ENCODE data around the gene MS4A6E. TPM values are rescaled to one million over a fixed set of nuclear protein-coding genes. Genes with fewer than 3 reads are reported as not detected.
A peak's percentile ranks its signal among the peaks of the same experiment; 100 is the strongest.
"Not testable (repeated sequence)": the region's sequence is repeated elsewhere in the genome, so short reads cannot be mapped to it uniquely, and the experiment has no call there.

MS4A6E gene
- polyA plus RNA-seq, 4 donors, result not detected

GRCh38 chr11:60334005-60334620 is 7.1 kb downstream of the MS4A6E start:
- peak in 2 of 4 donors; percentile 8 to 24 for DNase-seq (ENCODE audit: low read depth in 4 of 4, low spot score in 2 of 4)

GRCh38 chr11:60336767-60337391 is 9.8 kb downstream of the MS4A6E start:
- no peak for DNase-seq (ENCODE audit: low read depth in 4 of 4, low spot score in 2 of 4)

- DNase-seq (ENCODE audit: low read depth in 4 of 4, low spot score in 2 of 4), result no peak
These were observed 11.0 kb downstream of the MS4A6E start for GRCh38 chr11:60338053-60338452.

- DNase-seq (ENCODE audit: low read depth in 4 of 4, low spot score in 2 of 4), result no peak
These were observed 12.3 kb downstream of the MS4A6E start for GRCh38 chr11:60339356-60339755.

GRCh38 chr11:60343094-60343704 is 16.1 kb downstream of the MS4A6E start:
- DNase-seq (ENCODE audit: low read depth in 4 of 4, low spot score in 2 of 4), result no peak

DNA sequence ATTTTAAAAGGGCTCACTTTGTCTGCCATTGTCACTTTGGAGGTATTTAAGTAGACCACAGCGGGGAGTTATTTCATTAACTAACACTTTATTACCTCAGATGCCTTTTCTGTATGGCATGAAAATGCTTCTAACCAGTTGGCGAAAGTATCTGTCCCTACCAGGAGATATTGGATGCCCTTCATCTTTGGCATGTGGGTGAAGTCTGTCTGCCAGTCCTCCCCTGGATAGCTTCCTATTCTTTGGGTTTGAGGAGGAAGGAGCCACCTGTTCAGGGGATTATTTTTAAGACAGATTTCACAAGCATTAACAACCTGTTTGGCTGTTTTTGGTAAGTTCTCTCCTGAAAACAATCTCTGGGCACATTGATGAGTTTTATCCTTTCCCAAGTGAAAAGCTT is 17.1 kb downstream of the MS4A6E start:
- DNase-seq (ENCODE audit: low read depth in 4 of 4, low spot score in 2 of 4), result no peak

DNA sequence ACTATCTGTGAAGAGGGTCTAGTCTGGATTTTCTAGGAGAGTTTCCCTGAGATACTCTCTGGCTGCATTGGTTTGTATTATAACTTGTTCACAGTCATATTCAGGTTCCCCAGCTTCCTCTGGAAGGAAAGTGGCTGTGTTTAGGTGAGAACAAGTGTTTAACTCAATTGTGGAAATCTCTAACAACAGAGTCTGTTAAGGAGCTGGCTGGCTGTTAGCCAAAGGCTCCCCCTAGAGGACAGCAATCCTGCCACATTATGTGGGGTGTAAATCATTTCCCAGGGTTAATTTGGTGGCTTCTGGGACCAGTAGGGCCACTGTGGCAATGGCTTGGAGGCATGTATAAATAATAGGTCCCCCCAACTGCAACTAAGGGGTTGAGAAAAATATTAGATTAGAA is 18.4 kb downstream of the MS4A6E start:
- no peak for DNase-seq (ENCODE audit: low read depth in 4 of 4, low spot score in 2 of 4)

- no peak for DNase-seq (ENCODE audit: low read depth in 4 of 4, low spot score in 2 of 4)
These were observed 20.2 kb downstream of the MS4A6E start for GRCh38 chr11:60347084-60347797.

GRCh38 chr11:60348116-60348515 is 21.1 kb downstream of the MS4A6E start:
- no peak for DNase-seq (ENCODE audit: low read depth in 4 of 4, low spot score in 2 of 4)

GRCh38 chr11:60349990-60350389 is 22.9 kb downstream of the MS4A6E start:
- DNase-seq (ENCODE audit: low read depth in 4 of 4, low spot score in 2 of 4), result no peak

DNA sequence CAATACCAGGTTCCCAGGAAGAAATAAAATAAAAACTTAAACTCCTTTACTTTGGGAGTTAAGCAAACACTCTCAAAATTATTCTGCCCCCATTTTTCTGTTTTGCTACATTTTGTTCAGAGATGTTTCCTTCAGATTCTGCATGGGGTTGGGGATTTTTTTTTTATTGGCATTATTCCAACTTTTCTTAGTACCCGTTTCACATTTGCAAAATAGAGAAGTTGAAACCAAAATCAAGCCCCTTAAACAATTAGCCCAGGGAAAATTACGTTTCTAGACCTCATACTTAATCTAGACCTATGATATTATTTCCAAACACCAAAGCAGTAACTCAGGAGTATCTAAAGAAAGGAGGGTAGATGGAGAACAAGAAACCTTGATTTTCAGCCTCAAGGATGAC is 30.7 kb downstream of the MS4A6E start:
- no peak for DNase-seq (ENCODE audit: low read depth in 4 of 4, low spot score in 2 of 4)

GRCh38 chr11:60360621-60361020 is 33.6 kb downstream of the MS4A6E start:
- DNase-seq (ENCODE audit: low read depth in 4 of 4, low spot score in 2 of 4), result no peak

DNA sequence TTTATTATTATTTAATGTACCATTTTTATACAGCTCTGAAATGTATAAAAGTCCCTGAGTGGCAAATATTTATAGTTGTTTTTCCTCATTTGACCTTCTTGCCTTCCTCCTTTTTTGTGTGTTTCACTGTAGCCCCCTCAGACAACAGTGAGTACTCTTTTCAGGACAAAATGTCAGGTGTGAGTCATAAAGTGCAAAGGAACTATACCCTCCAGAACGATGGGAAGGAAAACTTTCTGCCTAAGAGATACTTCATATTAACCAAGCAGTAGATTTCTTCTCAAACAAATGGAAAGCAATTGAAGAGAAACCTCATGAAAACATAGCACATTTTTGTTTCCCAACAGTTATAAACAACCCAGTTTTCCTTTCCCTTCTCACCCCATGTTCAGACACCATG is 35.2 kb downstream of the MS4A6E start:
- DNase-seq (ENCODE audit: low read depth in 4 of 4, low spot score in 2 of 4), result no peak

DNA sequence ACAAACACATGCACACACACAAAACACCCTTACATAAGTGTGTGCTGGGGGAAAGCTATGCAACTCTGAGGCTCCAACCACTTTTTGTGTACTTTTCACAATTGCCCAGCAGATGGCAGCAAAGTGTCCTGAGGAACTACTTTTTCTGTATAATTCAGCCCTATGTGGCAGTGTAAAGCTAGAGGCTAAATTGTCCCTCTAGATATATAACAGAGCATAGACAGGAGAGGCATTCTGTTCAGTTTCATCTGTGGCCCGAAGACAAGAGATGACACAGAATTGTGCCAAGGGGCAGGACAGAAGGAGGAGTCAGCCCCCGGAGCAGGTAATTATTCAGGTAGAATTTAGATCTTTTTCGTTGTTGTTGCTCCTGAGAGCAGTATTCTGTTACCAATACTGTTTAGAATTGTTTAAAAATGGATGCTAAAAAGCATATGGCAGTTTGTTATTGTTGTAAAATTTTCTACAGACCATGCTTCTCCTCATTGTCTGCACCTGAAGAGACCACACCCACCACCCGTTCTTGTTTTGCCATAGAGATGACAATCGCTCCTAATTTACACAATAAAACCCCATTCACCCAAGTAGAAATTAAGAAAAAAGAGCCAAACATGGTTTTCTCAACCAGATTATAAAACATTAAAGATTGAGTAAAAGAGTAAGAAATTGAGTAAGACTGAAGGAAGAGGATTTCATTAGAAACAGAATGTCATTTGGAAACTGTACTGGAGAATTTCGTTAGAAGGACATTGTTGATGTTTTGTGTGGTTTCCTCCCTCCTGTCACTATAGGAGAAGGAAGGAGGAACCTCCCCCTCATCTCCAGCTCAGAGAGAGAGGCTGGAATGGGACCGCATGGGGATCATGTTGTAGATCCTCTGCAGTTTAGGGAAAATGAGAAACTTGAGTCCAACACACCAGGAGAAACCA is 36.8 kb downstream of the MS4A6E start:
- DNase-seq (ENCODE audit: low read depth in 4 of 4, low spot score in 2 of 4), result peak; percentile 30 to 63 (median 44)

- DNase-seq (ENCODE audit: low read depth in 4 of 4, low spot score in 2 of 4), result not testable (repeated sequence)
These were observed 39.3 kb downstream of the MS4A6E start for GRCh38 chr11:60366262-60366904.

- no peak for DNase-seq (ENCODE audit: low read depth in 4 of 4, low spot score in 2 of 4)
These were observed 40.0 kb downstream of the MS4A6E start for GRCh38 chr11:60367009-60367408.

DNA sequence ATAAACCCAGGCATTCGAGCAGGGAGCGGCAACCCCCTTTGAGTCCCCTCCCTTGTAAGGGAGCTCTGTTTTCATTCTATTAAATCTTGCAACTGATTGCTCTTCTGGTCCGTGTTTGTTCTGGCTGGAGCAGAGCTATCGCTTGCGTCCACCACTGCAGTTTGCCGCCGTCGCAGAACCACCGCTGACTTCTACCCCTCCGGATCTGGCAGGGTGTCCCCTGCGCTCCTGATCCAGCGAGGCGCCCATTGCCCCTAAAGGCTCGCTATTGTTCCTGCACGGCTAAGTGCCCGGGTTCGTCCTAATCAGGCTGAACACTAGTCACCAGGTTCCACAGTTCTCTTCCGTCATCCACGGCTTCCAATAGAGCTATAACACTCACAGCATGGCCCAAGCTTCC is 40.8 kb downstream of the MS4A6E start:
- DNase-seq (ENCODE audit: low read depth in 4 of 4, low spot score in 2 of 4), result no peak

DNA sequence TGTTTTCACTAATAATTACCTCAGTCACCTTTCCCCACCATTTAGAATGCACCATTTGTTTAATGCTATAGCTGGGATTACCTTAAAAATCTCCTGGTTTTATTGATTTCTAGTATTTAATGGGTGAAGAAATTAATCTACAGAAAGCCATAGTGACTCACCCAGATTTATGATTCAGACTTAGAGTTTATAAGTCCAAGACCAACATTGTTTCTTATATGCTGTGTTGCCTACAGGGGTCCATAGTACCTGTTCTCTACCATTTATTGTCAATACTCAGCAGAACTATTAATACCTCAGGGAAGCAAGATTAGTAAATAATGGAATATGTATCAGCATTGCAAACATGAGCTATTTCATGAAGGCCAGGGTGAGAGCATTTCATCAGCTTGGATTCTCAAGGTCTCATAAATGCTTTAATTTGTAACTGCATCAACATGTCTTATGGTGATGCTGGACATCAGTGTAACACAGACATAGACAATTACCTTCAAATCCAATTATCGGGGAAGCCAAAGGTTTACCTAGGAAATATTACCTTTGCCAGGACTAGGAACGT is 43.3 kb downstream of the MS4A6E start:
- DNase-seq (ENCODE audit: low read depth in 4 of 4, low spot score in 2 of 4), result no peak

GRCh38 chr11:60370811-60371298 is 43.8 kb downstream of the MS4A6E start:
- no peak for DNase-seq (ENCODE audit: low read depth in 4 of 4, low spot score in 2 of 4)

Measured in left renal cortex interstitium (tissue), 4 donors.